ENCODE measurements around the gene EPYC.

The EPYC gene

GRCh38 chr12:91004872-91005271 lies at the start of gene EPYC:
Gene EPYC (minus strand): TSS chr12:91004972. CDS start chr12:91002565, 2,407 bp downstream.
- Histone ChIP-seq H3K36me3 (ENCODE audit: control insufficient read depth, insufficient read depth, low read length) (no peaks in the 10 kb centered on the region), H3K4me3 (ENCODE audit: low read length) (no peak within 1 kb of the TSS), H3K27me3 (ENCODE audit: control insufficient read depth, insufficient read depth, low read length) (no peaks in the 10 kb centered on the region), H3K4me1 (ENCODE audit: control insufficient read depth, insufficient read depth, low read length) (no peaks in the 10 kb centered on the region), H3K9ac (ENCODE audit: low read length) (no peak within 1 kb of the TSS), H3K9me3 (ENCODE audit: control insufficient read depth, low read length) (no peaks in the 10 kb centered on the region)

GRCh38 chr12:91053951-91054715 lies 49.4 kb upstream of the EPYC start:
- Histone ChIP-seq H3K9ac (ENCODE audit: low read length) (no peak overlapping the region), H3K36me3 (ENCODE audit: control insufficient read depth, insufficient read depth, low read length) (no peaks in the 10 kb centered on the region), H3K9me3 (ENCODE audit: control insufficient read depth, low read length) (no peaks in the 10 kb centered on the region), H3K4me1 (ENCODE audit: control insufficient read depth, insufficient read depth, low read length) (no peaks in the 10 kb centered on the region), H3K4me3 (ENCODE audit: low read length) (no peak overlapping the region), H3K27me3 (ENCODE audit: control insufficient read depth, insufficient read depth, low read length) (no peaks in the 10 kb centered on the region)

- no peak overlapping the region for H3K4me3 ChIP-seq (ENCODE audit: low read length)
- H3K9ac ChIP-seq (ENCODE audit: low read length) = no peak overlapping the region
- H3K4me1 ChIP-seq (ENCODE audit: control insufficient read depth, insufficient read depth, low read length) = no peaks in the 10 kb centered on the region
- H3K36me3 ChIP-seq (ENCODE audit: control insufficient read depth, insufficient read depth, low read length) = no peaks in the 10 kb centered on the region
- no peaks in the 10 kb centered on the region for H3K27me3 ChIP-seq (ENCODE audit: control insufficient read depth, insufficient read depth, low read length)
- no peaks in the 10 kb centered on the region for H3K9me3 ChIP-seq (ENCODE audit: control insufficient read depth, low read length)
Measured at GRCh38 chr12:91052026-91052425, 47.3 kb upstream of the EPYC start.

GRCh38 chr12:91044586-91044985 lies 39.8 kb upstream of the EPYC start:
- no peaks in the 10 kb centered on the region for H3K9me3 ChIP-seq (ENCODE audit: control insufficient read depth, low read length)
- no peaks in the 10 kb centered on the region for H3K4me1 ChIP-seq (ENCODE audit: control insufficient read depth, insufficient read depth, low read length)
- no peaks in the 10 kb centered on the region for H3K27me3 ChIP-seq (ENCODE audit: control insufficient read depth, insufficient read depth, low read length)
- no peak overlapping the region for H3K4me3 ChIP-seq (ENCODE audit: low read length)
- no peak overlapping the region for H3K9ac ChIP-seq (ENCODE audit: low read length)
- H3K36me3 ChIP-seq (ENCODE audit: control insufficient read depth, insufficient read depth, low read length) = no peaks in the 10 kb centered on the region

GRCh38 chr12:91043408-91043807 lies 38.6 kb upstream of the EPYC start:
- no peaks in the 10 kb centered on the region for H3K4me1 ChIP-seq (ENCODE audit: control insufficient read depth, insufficient read depth, low read length)

GRCh38 chr12:91040096-91040755 lies 35.5 kb upstream of the EPYC start:
- no peak overlapping the region for H3K4me3 ChIP-seq (ENCODE audit: low read length)
- no peaks in the 10 kb centered on the region for H3K4me1 ChIP-seq (ENCODE audit: control insufficient read depth, insufficient read depth, low read length)
- H3K9me3 ChIP-seq (ENCODE audit: control insufficient read depth, low read length) = no peaks in the 10 kb centered on the region
- H3K36me3 ChIP-seq (ENCODE audit: control insufficient read depth, insufficient read depth, low read length) = no peaks in the 10 kb centered on the region
- no peak overlapping the region for H3K9ac ChIP-seq (ENCODE audit: low read length)
- H3K27me3 ChIP-seq (ENCODE audit: control insufficient read depth, insufficient read depth, low read length) = no peaks in the 10 kb centered on the region

More at GRCh38 chr12:91043408-91043807, 38.6 kb upstream of the EPYC start:
- no peaks in the 10 kb centered on the region for H3K9me3 ChIP-seq (ENCODE audit: control insufficient read depth, low read length)
- no peak overlapping the region for H3K4me3 ChIP-seq (ENCODE audit: low read length)
- no peak overlapping the region for H3K9ac ChIP-seq (ENCODE audit: low read length)
- no peaks in the 10 kb centered on the region for H3K27me3 ChIP-seq (ENCODE audit: control insufficient read depth, insufficient read depth, low read length)
- no peaks in the 10 kb centered on the region for H3K36me3 ChIP-seq (ENCODE audit: control insufficient read depth, insufficient read depth, low read length)

GRCh38 chr12:91037276-91037675 lies 32.5 kb upstream of the EPYC start:
- Histone ChIP-seq H3K4me3 (ENCODE audit: low read length) (no peak overlapping the region), H3K9me3 (ENCODE audit: control insufficient read depth, low read length) (no peaks in the 10 kb centered on the region), H3K27me3 (ENCODE audit: control insufficient read depth, insufficient read depth, low read length) (no peaks in the 10 kb centered on the region), H3K9ac (ENCODE audit: low read length) (no peak overlapping the region), H3K4me1 (ENCODE audit: control insufficient read depth, insufficient read depth, low read length) (no peaks in the 10 kb centered on the region), H3K36me3 (ENCODE audit: control insufficient read depth, insufficient read depth, low read length) (no peaks in the 10 kb centered on the region)

GRCh38 chr12:91033251-91033650 lies 28.5 kb upstream of the EPYC start:
- Histone ChIP-seq H3K4me1 (ENCODE audit: control insufficient read depth, insufficient read depth, low read length) (no peaks in the 10 kb centered on the region), H3K27me3 (ENCODE audit: control insufficient read depth, insufficient read depth, low read length) (no peaks in the 10 kb centered on the region), H3K36me3 (ENCODE audit: control insufficient read depth, insufficient read depth, low read length) (no peaks in the 10 kb centered on the region), H3K9ac (ENCODE audit: low read length) (no peak overlapping the region), H3K4me3 (ENCODE audit: low read length) (no peak overlapping the region), H3K9me3 (ENCODE audit: control insufficient read depth, low read length) (no peaks in the 10 kb centered on the region)

GRCh38 chr12:91023326-91024004 lies 18.7 kb upstream of the EPYC start:
- no peak overlapping the region for H3K9ac ChIP-seq (ENCODE audit: low read length)
- H3K4me3 ChIP-seq (ENCODE audit: low read length) = no peak overlapping the region
- no peaks in the 10 kb centered on the region for H3K27me3 ChIP-seq (ENCODE audit: control insufficient read depth, insufficient read depth, low read length)
- H3K4me1 ChIP-seq (ENCODE audit: control insufficient read depth, insufficient read depth, low read length) = no peaks in the 10 kb centered on the region
- H3K9me3 ChIP-seq (ENCODE audit: control insufficient read depth, low read length) = no peaks in the 10 kb centered on the region
- H3K36me3 ChIP-seq (ENCODE audit: control insufficient read depth, insufficient read depth, low read length) = no peaks in the 10 kb centered on the region

GRCh38 chr12:91021076-91021475 lies 16.3 kb upstream of the EPYC start:
- H3K4me3 ChIP-seq (ENCODE audit: low read length) = no peak overlapping the region
- H3K36me3 ChIP-seq (ENCODE audit: control insufficient read depth, insufficient read depth, low read length) = no peaks in the 10 kb centered on the region
- no peaks in the 10 kb centered on the region for H3K9me3 ChIP-seq (ENCODE audit: control insufficient read depth, low read length)

GRCh38 chr12:91019455-91019854 lies 14.7 kb upstream of the EPYC start:
- Histone ChIP-seq H3K27me3 (ENCODE audit: control insufficient read depth, insufficient read depth, low read length) (no peaks in the 10 kb centered on the region), H3K4me3 (ENCODE audit: low read length) (no peak overlapping the region), H3K9ac (ENCODE audit: low read length) (no peak overlapping the region), H3K4me1 (ENCODE audit: control insufficient read depth, insufficient read depth, low read length) (no peaks in the 10 kb centered on the region), H3K9me3 (ENCODE audit: control insufficient read depth, low read length) (no peaks in the 10 kb centered on the region), H3K36me3 (ENCODE audit: control insufficient read depth, insufficient read depth, low read length) (no peaks in the 10 kb centered on the region)

More at GRCh38 chr12:91021076-91021475, 16.3 kb upstream of the EPYC start:
- no peaks in the 10 kb centered on the region for H3K4me1 ChIP-seq (ENCODE audit: control insufficient read depth, insufficient read depth, low read length)
- no peaks in the 10 kb centered on the region for H3K27me3 ChIP-seq (ENCODE audit: control insufficient read depth, insufficient read depth, low read length)
- H3K9ac ChIP-seq (ENCODE audit: low read length) = no peak overlapping the region
